ENCODE results near the gene CTSC. TPM values are rescaled to one million over a fixed set of nuclear protein-coding genes. Genes with fewer than 3 reads are reported as not detected.

The CTSC gene
- total and polyA plus RNA-seq, 9 of the 15 experiments (the other 6 are each of a cell fraction or from before 2014, with no cell fraction given) = 113 to 403 (median 187) TPM

GRCh38 chr11:88357323-88358039, 19.9 kb upstream of the CTSC start (continued):
- TF ChIP-seq ZC3H4 (CRISPR knock-in tag; IDR thresholded peaks at IDR 0.05; ENCODE audit: borderline replicate concordance) = no peak
- no peak for TF ChIP-seq ZNF79 (CRISPR knock-in tag; IDR thresholded peaks at IDR 0.05; ENCODE audit: low read depth)
- peak; percentile 89; the same call in 1 of the 2 replicates for TF ChIP-seq BACH1 (tag; IDR thresholded peaks at IDR 0.05)
- no peak for TF ChIP-seq ZNF133 (CRISPR knock-in tag; IDR thresholded peaks at IDR 0.05)
- TF ChIP-seq NFE2 (IDR thresholded peaks at IDR 0.05; ENCODE audit: low read depth) = peak; percentile 96
- 0 out of 2 replicates have a peak, but pooled peaks have one; percentile 15 for TF ChIP-seq RBFOX2 (IDR thresholded peaks at IDR 0.05; ENCODE audit: low read depth, low read length)
- TF ChIP-seq PCBP1 (IDR thresholded peaks at IDR 0.05; ENCODE audit: low read depth, low read length, poor library complexity, severe bottlenecking) = no peak
- TF ChIP-seq BDP1 (IDR thresholded peaks at IDR 0.05; ENCODE audit: insufficient read depth, insufficient read length) = no peak
- TF ChIP-seq, protein P1, sequence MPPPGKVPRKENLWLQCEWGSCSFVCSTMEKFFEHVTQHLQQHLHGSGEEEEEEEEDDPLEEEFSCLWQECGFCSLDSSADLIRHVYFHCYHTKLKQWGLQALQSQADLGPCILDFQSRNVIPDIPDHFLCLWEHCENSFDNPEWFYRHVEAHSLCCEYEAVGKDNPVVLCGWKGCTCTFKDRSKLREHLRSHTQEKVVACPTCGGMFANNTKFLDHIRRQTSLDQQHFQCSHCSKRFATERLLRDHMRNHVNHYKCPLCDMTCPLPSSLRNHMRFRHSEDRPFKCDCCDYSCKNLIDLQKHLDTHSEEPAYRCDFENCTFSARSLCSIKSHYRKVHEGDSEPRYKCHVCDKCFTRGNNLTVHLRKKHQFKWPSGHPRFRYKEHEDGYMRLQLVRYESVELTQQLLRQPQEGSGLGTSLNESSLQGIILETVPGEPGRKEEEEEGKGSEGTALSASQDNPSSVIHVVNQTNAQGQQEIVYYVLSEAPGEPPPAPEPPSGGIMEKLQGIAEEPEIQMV (tag; conservative IDR thresholded peaks at IDR 0.05; ENCODE audit: low read depth) = no peak
- no peak for TF ChIP-seq ZNF696 (CRISPR knock-in tag; conservative IDR thresholded peaks at IDR 0.05)
- TF ChIP-seq GATA2 (CRISPR knock-in tag; IDR thresholded peaks at IDR 0.05) = no peak
- no peak for TF ChIP-seq ZNF668 (CRISPR knock-in tag; IDR thresholded peaks at IDR 0.05)
- no peak for TF ChIP-seq ZNF76 (CRISPR knock-in tag; IDR thresholded peaks at IDR 0.05; ENCODE audit: borderline replicate concordance)
- TF ChIP-seq ZNF121 (CRISPR knock-in tag; conservative IDR thresholded peaks at IDR 0.05) = no peak
- no peak for TF ChIP-seq RBM17 (IDR thresholded peaks at IDR 0.05; ENCODE audit: borderline replicate concordance, low read depth, low read length)
- no peak for TF ChIP-seq ZHX1 (conservative IDR thresholded peaks at IDR 0.05; ENCODE audit: low read length)
- TF ChIP-seq ZNF282 (CRISPR knock-in tag; IDR thresholded peaks at IDR 0.05) = no peak
- TF ChIP-seq LCOR (CRISPR knock-in tag; IDR thresholded peaks at IDR 0.05) = no peak
- TF ChIP-seq, protein P2, sequence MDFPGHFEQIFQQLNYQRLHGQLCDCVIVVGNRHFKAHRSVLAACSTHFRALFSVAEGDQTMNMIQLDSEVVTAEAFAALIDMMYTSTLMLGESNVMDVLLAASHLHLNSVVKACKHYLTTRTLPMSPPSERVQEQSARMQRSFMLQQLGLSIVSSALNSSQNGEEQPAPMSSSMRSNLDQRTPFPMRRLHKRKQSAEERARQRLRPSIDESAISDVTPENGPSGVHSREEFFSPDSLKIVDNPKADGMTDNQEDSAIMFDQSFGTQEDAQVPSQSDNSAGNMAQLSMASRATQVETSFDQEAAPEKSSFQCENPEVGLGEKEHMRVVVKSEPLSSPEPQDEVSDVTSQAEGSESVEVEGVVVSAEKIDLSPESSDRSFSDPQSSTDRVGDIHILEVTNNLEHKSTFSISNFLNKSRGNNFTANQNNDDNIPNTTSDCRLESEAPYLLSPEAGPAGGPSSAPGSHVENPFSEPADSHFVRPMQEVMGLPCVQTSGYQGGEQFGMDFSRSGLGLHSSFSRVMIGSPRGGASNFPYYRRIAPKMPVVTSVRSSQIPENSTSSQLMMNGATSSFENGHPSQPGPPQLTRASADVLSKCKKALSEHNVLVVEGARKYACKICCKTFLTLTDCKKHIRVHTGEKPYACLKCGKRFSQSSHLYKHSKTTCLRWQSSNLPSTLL (IDR thresholded peaks at IDR 0.05) = no peak
- TF ChIP-seq SIN3A (IDR thresholded peaks at IDR 0.05; ENCODE audit: borderline replicate concordance in 2 of 2, control insufficient read depth in 1 of 2, low read depth in 2 of 2, low read length in 2 of 2) = no peak
- TF ChIP-seq CBX1 (IDR thresholded peaks at IDR 0.05; ENCODE audit: low read depth) = no peak
- no peak for TF ChIP-seq EWSR1 (IDR thresholded peaks at IDR 0.05; ENCODE audit: borderline replicate concordance, low read depth, partially characterized antibody)
- no peak for TF ChIP-seq FOXK1 (CRISPR knock-in tag; IDR thresholded peaks at IDR 0.05; ENCODE audit: borderline replicate concordance)

Data from K562 (cell line).